ENCODE measurements around the gene ROR2.
"Not testable (repeated sequence)": the region's sequence is repeated elsewhere in the genome, so short reads cannot be mapped to it uniquely, and the experiment has no call there.

Gene ROR2

DNA sequence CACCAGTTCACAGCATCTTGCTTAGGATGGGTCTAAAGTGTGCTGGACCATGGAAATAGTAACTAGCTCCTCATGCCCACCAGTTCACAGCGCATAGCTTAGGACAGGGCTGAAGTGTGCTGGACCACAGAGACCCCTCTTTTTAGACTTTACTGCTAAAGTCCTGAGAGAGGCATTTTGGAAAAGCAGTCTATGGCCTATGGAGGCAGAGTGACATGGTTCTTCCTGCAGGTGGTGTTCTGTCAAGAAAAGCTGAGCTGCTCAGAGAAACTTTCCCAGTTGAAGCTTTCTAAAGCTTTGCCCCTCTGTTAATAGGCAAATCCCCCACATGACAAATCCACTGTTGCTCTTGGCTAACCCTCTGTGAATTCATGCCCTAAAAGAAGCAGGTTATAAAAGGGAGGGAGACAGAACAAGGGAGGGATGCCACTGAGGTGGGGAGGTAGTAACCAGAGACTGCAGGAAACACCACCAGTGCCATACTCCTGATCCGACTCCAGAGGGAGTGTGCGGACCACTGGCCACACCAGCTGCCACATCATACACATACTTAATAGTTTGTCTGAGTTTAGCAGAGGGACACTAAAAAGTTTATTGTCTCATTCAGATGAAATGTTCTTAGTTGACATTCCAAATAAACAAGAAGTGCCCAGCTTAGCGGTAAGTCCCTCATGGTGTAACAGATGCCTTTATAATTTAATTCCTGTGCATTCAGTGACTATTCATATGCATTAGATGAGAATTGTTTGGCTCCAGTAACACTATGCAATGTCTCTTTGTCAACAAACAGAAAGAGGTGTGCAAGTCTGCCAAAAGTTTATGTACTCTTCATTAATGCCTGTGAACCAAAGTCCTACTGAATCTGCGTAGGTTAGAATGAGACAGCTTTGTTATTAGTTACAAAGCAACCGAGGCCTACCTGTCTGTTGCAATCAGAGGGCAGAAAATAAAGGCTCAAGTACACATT is 290.2 kb downstream of the ROR2 start:
- no peak for DNase-seq

DNA sequence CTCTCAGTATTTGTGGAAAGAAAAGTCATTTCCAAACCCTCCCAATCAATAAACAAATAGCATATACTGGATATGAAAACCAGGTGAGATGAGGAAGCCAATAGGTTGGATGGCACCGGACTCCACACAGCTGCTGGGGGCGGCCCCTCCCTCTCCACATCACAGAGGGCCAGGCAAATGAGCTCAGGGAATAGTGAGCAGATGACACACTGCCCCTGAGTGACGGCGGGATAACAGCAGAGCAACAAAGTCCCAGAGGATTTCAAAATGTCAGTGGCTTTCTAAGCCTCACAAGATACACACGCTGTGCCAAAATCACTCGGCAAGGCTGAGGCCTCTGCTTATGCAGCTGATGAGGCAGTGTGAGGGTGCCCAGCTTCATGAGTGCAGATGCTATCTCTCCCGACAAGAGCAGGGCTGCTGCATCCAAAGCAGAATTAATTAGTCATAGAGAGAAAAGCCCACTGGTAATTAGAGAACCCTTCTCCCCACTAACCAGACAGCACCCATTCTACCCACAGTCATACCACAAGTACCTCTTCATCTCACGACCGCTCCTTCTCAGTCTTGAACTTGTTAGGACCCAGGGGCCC is 291.4 kb downstream of the ROR2 start:
- DNase-seq: no peak

DNA sequence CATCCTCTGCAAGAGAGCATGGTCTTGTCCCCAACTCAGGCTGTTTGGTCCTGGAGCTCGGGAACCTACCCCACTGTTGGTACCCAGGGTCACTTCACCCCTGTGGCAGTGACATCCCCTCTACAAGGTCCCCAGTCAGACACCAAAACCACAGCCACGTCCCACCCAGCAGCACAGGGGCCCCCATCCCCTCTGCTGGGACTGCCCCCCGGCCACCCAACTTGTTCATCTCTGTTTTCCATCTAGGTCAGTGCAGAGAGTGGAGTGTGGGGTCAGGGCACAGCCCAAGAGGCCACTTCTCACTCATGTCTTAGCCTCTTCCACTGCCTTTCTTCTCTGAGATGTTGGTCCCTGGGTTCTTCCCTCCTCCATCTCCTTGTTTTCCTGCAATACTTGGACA is 292.5 kb downstream of the ROR2 start:
- DNase-seq: no peak

DNA sequence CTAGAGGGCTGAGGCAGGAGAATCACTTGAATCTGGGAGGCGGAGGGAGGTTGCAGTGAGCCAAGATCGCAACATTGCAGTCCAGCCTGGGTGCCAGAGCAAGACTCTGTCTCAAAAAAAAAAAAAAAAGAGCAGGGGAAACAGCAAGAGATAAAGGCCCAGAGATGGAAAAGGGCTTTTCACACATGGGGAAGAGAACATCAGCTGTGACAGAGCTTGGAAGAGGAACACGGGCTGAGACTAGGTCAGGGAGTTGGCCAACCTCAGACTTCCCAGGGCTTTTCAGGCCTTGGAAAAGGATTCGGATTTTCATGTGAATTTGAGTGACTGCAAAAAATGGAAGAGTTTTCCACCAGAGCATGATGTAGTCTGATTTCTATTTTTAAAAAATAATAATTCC is 294.4 kb downstream of the ROR2 start:
- DNase-seq: no peak

DNA sequence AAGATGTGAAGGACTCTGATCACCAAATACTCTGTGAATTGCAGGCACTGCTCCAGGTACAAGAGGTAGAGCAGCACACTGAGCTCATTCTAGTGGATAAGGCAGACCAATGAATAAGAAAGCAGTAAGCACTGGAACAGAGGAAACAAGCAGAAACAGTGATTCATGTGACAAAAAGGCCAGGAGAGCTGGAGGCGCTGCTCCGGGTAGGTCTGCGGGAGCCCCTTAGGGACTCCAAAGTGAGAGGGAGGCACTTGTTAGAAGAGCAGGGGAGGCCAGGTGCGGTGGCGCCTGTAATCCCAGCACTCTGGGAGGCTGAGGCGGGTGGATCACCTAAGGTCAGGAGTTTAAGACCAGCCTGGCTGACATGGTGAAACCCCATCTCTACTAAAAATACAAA is 294.8 kb downstream of the ROR2 start:
- DNase-seq: no peak

DNA sequence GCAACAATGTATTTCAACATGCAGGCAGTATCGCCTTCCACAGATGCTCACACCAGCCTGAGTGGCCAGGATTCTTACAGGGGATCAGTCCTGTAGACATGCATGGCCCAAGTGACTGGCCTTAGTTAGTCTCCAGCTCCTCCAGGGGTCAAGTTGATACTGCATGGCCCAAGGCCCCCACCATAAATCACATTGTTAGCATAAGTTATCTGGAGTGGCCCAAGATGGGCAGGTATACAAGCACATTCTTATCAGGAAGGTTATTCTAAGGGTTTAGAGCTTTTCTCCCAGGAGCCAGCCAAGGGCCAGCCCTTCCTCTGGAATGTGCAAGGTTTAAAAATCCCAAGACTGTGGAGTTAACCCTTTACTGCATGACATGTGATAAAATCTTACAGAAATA is 295.5 kb downstream of the ROR2 start:
- no peak for DNase-seq

DNA sequence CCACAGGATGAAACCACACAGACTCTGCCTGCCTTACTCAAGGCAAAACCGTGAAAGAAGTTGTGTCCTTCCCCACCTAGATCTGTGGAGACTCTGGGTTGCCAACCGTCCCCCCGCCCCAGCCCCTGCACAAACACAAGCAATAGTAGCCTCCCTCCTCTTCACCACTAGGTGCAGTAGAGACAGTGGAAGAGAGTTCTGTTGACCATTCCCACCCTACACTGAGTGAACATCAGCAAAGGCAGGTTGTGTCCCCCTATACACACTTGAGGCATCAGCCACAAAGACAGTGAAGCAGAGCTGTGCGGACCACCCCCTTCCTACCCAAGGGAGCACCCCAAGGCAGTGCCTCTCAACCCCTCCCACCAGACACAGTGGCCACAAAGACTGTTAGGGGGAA is 302.7 kb downstream of the ROR2 start:
- no peak for DNase-seq

DNA sequence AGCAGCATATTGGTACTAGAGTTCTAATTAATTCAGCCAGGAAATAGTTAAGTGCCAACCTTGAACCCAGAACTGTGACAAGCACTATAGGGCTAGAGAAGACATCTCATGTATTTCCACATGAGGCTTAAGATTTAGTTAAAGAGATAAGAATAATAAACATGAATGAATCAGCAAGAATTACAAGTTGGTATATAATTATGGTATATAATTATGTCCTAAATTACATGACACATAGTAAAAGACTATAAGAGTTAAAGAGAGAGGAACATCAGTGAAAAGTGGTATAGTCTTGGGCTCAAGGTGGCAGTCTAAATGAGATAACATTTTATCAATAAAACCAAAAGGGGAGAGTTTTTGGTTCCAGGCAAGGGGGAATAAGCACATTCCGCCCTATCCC is 303.3 kb downstream of the ROR2 start:
- DNase-seq: no peak

DNA sequence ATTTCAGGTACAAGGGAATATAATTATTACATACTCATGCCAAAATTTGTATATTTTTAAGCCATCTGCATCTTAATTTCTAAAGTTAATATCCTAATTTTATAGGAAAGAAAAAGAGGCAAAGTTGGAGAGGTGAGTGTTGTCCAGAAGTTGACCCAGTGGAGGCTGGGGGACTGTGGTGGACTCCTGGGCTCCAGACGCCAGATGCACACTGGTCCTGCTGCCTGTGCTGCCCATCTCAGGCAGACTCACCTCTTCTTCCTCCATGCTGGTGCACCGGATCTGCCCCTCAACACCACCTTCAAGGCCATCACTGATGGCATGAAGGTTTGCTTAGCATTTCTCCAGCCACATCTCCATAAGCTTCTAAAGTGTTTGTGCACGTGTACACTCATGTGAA is 305.6 kb downstream of the ROR2 start:
- DNase-seq: no peak

DNA sequence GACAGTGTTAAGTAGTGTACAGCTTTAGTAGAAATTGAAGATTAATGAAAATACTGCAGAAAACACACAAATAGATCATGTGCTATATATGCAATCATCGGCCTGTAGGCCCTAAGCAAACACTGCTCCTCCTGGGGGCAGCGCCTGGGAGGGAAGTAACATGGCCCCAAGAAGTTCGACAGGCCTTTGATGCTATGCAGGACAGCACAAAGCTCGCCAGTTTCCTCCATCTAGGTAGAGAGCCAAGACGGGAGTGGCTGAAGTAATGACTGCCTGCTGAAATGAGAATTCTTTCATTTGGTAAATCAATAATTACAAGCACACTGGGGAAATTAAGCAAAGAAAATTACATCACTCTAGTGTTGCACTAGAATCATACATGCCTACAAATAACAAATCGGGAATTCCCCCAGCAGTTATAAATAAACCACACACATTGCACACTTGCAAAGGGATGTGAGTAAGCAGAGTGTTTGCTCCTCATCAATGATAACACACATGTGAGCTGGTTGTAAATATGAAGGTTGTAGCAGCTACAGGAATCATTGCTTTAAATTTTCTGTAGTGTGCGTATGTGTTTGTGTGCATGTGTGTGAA is 306.4 kb downstream of the ROR2 start:
- no peak for DNase-seq

DNA sequence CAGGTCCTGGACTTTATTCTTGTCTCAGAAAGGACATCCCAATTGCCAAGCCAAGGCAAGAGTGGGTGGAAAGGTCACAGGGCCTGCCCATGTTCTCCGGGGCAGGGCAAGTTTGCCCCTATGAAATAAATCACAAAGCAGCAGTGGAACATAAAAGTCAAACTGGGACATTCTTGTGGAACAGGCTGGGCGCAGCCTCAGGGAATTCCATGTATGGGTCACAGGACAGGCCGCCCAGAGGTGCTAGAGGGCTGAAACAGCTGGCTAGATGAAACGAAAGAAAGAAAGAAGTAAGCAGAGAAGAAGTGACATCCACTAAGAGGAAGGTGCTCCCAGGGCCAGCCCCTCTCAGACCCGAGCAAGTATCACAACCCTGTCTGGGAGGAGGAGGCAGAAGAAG is 307.3 kb downstream of the ROR2 start:
- DNase-seq: no peak

DNA sequence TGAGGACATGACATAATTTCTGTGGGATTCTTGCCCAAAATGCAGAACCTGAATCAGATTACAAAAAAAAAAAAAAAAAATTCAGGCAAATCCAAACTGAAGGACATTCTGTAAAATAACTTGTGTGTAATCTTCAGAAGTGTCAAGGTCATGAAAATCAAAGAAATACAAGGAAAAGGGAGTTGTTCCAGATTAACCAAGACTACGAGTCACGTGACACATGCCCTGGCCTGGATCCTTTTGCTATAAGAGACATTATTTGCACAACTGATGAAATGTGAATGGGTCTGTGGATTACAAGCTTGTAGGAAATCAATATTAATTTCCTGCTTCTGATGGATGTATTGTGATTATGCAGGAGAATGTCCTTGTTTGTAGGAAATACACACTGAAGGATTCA is 309.6 kb downstream of the ROR2 start:
- DNase-seq: no peak

DNA sequence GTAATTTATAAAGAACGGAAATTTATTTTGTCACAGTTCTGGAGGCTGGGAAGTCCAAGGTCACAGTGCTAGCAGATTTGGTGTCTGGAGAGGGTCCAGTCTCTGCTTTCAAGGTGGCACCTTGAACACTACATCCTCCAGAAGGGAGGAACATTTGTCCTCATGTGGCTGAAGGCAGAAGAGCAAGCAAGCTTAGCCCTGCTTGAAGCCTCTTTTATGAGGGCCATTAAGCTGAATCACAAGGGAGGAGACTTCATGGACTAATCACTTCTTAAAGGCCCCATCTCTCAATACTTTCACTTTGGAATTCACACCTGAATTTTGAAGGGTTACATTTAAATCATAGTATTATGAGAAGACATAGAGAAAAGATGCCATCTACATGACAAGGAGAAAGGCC is 311.0 kb downstream of the ROR2 start:
- no peak for DNase-seq

DNA sequence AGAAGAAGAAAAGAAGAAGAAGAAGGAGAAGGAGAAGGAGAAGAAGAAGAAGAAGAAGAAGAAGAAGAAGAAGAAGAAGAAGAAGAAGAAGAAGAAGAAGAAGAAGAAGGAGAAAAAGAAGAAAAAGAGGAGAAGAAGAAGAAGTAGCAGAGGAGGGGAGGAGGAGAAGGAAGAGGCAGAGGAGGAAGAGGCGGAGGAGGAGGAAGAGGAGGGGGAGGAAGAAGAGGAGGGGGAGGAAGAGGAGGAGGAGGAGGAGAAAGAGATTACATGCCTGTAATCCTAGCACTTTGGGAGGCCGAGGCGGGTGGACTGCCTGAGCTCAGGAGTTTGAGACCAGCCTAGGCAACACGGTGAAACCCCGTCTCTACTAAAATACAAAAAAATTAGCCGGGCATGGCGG is 315.2 kb downstream of the ROR2 start:
- DNase-seq: not testable (repeated sequence)

DNA sequence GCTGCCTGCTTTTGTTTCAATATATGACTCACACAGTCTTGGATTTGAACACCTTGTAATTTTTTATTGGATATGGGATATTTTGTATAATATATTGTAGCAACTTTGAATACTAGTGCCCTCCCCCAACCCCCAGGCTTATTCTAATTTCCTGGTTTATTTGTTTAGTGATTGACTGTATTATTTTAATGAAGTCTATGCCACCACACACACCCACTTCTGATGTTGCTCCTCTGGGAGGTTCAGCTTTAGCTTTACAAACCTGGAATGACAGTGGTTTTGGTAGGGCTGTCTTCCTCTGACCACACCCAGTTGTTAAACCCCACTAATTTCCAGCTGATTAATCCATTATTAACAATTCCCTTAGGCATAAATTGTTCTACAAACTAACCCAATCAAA is 320.3 kb downstream of the ROR2 start:
- no peak for DNase-seq

DNA sequence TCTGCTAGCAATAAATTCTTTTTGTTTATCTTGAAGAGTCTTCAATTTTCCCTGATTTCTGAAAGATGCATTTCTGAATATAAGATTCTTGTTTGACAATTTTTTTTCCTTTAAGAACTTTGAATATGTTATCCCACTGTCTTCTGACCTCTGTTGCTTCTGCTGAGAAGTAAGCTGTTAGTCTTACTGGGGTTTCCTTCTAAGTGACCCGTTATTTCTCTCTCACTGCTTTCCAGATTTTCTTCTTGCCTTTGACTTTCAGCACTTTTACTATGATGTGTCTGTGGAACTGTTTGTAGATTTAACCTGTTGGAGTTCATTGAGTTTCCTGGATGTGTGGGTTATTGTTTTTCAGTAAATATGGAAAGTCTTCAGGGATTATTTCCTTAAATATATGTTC is 321.1 kb downstream of the ROR2 start:
- DNase-seq: no peak

DNA sequence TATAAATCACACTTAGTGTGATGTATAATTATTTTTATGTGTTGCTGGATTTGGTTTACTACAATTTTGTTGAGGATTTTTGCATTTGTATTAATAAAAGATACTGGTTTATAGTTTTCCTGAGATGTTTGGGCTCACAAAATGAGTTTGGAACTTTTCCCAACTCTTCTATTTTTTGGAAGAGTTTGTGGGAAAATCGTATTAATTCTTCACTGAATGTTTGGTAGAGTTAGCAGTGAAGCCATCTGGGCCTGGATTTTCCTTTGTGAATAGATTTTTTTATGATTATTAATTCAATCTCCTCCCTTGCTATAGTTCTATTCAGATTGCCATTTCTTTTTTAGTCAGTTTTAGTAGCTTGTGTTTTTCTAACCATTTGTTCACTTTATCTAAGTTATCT is 324.7 kb downstream of the ROR2 start:
- DNase-seq: no peak

DNA sequence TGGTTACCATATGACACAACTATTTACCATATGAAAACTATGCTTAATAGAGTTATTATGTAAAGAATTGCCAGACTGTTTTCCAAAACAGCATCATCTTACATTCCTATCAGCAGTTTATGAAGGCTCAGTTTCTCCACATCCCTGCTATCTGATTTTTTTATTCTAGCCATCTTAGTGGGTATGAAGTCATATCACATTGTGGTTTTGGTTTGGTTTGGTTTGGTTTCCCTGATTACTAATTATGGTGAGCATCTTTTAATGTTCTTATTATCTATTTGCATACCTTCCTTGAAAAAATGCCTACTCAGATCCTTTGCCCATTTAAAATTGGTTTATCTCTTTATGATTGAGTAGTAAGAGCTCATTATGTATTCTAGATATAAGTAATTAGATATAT is 327.0 kb downstream of the ROR2 start:
- DNase-seq: no peak

DNA sequence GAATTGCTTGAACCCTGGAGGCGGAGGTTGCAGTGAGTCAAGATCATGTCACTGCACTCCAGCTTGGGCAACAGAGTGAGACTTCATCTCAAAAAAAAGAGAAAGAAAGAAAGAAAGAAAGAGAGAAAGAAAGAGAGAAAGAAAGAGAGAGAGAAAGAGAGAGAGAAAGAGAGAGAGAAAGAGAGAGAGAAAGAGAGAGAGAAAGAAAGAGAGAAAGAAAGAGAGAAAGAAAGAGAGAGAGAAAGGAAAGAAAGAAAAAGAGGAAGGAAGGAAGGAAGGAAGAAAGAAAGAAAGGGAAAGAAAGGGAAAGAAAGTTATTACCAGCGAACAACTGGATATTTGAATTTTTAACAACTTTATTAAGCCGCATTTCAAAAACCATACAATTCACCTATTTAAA is 327.9 kb downstream of the ROR2 start:
- DNase-seq: not testable (repeated sequence)

DNA sequence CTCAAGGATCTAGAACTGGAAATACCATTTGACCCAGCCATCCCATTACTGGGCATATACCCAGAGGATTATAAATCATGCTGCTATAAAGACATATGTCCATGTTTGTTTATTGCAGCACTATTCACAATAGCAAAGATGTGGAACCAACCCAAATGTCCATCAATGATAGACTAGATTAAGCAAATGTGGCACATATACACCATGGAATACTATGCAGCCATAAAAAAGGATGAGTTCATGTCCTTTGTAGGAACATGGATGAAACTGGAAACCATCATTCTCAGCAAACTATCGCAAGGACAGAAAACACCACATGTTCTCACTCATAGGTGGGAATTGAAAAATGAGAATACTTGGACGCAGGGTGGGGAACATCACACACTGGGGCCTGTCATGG is 336.0 kb downstream of the ROR2 start:
- DNase-seq: not testable (repeated sequence)

DNA sequence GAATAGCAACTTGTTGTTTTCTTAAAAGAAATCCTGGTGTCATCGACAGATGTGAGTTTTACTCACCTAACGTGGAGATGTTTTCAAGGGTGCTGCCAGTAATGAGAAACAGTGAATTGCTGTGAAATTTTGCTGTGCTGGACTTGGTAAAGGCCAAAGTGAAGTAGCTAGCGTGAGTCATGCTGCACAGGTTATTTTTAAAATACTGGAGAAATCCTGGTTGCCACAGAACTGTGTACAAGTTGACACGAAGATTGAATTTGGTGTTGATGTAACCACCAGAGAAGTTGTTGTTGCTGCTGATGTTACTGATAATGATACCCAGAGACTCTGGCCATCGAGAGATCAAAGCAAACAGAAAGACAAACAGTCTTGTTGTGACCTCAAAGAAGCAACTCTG is 338.4 kb downstream of the ROR2 start:
- no peak for DNase-seq

DNA sequence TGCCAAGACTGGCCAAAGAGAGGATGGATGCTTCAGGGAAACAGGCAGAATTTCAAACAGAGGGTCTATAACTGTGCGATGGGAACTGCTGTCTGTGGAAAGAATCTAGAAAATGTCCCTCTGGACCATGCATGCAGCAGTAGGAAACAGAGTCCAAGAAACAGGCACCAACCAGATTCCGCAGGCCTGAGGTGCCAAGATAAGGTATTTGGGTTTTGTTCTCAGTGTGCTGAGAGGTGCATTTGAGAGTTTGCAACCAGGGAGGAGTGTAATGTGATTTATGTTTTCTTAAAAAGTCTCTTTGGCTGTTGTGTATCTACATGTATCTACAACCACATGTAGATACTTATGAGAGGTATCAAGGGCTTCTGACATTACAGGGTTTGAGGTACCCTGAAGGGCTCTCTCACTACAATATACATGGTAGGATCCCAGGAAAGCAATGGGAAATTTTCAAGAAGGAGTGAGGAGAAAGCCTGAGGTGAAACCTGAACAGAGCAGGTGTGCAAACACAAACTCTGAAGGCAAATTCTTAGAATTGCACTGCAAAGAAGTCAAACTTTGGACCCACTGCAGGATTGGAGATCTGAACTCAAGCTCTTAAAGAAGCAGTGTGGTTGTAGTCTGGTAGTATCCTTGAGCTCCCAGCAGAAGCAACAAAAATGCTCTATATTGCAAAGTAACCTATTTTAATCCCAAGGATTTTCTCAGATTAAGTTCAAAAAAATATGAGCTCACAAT is 343.6 kb downstream of the ROR2 start:
- DNase-seq: no peak

DNA sequence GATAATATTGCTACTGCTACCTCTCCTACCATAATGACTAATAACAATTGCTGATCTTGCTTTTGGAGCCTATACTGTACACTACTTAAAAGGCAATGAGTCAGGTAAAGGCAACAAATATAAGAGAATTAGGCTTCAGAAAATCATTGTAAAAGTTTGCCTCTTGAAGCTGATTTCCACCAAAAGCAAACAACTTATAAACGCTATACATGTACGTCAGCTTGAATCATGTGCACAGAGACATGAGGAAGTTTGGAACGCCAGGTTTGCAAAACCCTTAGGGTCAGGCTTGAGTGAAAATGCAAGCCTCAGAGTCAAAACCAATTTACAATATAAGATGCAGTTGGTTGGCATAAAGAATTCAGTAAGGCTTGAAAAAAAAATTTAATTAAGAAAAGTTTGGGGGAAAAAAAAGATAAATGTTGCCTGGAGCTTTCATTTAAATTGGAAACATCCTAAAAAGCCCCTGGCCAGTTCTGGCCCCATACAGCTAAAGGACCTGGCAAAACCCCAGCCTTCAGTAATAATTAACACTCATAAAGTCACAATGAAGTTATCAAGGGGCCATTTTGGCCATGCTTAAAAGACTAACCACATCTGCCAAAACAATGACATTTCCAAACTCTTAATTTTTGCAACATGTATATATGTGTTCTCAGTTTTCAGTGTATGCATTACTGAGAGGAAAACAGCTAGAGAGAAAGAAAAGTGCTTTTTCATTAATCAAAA is 345.4 kb downstream of the ROR2 start:
- DNase-seq: no peak
